ENCODE results near the gene FUCA2. TPM values are rescaled to one million over a fixed set of nuclear protein-coding genes. Genes with fewer than 3 reads are reported as not detected.
A peak's percentile ranks its signal among the peaks of the same experiment; 100 is the strongest.

FUCA2 gene
- total and polyA plus RNA-seq, 10 donors = 12.5 to 59.3 (median 34.6) TPM

DNA sequence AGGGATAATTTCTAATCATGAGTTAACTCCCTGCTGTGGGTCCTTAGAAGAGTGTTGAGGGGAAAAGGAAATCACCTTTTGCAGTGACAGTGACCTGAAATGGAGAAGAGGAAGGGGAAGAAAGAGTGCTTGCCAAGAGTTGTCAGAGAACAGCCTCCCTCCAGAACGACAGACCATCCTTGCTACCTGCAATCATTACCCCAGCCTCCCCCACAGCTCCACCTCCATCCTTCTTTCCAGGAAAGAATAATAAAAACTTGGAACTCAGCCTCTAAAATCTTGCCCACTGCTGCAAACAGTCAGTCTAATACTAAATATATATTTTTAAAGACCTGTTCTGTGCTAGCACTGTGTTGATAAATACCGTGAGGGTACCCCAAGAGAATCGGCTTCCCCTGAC, 28.7 kb upstream of the FUCA2 start:
- DNase-seq = no peak
- Histone ChIP-seq H3K4me3 (no peak overlapping the region), H3K4me1 (peaks cover 10 to 94% (median 41%) of the 10 kb centered on the region in 6 donors), H3K36me3 (no peaks in the 10 kb centered on the region), H3K9me3 (no peaks in the 10 kb centered on the region), H3K27ac (peak overlapping the region in 4 of 8 donors; percentile 41 to 88 (median 83)), H3K27me3 (replicated peaks in 1 of 7) (no peaks in the 10 kb centered on the region)
- TF ChIP-seq POLR2AphosphoS5 (IDR thresholded peaks at IDR 0.05) (no peak), POLR2A (IDR thresholded peaks at IDR 0.05) (no peak), CTCF (IDR thresholded peaks at IDR 0.05 in 8 of 11, conservative IDR thresholded peaks at IDR 0.05 in 3 of 11) (no peak)
- WGBS, 5 donors = 67 to 72% (median 69%) methylated on average over 3 of the region's 3 CpGs
- intact Hi-C loops (cut with DNase I; ENCODE audit: low total_unique reads) = no loop called here

- 75 to 84% (median 81%) methylated on average over 7 of the region's 7 CpGs for WGBS, 5 donors
- no peak for TF ChIP-seq POLR2A (IDR thresholded peaks at IDR 0.05)
- TF ChIP-seq CTCF (IDR thresholded peaks at IDR 0.05 in 8 of 11, conservative IDR thresholded peaks at IDR 0.05 in 3 of 11) = no peak
- no peak for TF ChIP-seq POLR2AphosphoS5 (IDR thresholded peaks at IDR 0.05)
- Histone ChIP-seq H3K4me1 (peaks cover 10 to 94% (median 45%) of the 10 kb centered on the region in 6 donors), H3K27me3 (replicated peaks in 1 of 7) (no peaks in the 10 kb centered on the region), H3K4me3 (peak overlapping the region in 1 of 8 donors; percentile 79), H3K9me3 (no peaks in the 10 kb centered on the region), H3K36me3 (no peaks in the 10 kb centered on the region), H3K27ac (peak overlapping the region in 5 of 8 donors; percentile 28 to 88 (median 83))
- intact Hi-C loops (cut with DNase I; ENCODE audit: low total_unique reads) = no loop called here
- DNase-seq = no peak
Observed at GRCh38 chr6:143539734-143540133, 28.2 kb upstream of the FUCA2 start.

DNA sequence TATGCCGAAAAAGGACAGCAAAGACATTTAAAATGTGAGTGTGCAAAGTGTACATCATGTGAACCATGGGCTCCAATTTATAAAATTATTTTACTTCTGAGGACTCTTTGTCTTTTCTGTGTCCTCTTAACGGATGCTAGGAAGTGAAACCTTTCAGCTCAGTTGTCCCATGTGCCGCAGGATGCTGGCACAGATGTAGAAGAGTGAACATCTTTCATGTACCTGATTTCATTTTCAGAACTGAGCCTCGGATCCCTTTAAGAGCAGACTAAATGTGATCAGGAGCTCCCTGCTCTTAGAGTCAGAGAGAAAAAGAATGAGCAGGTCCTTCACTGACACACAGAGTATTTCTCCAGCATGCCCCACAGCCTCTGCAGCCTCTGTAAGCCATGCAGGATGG, 27.6 kb upstream of the FUCA2 start:
- Histone ChIP-seq H3K36me3 (no peaks in the 10 kb centered on the region), H3K9me3 (no peaks in the 10 kb centered on the region), H3K4me1 (peaks cover 10 to 87% (median 44%) of the 10 kb centered on the region in 6 donors), H3K27me3 (replicated peaks in 1 of 7) (no peaks in the 10 kb centered on the region), H3K4me3 (peak overlapping the region in 1 of 8 donors; percentile 79), H3K27ac (peak overlapping the region in 6 of 8 donors; percentile 28 to 88 (median 80))
- TF ChIP-seq CTCF (IDR thresholded peaks at IDR 0.05 in 8 of 11, conservative IDR thresholded peaks at IDR 0.05 in 3 of 11) = no peak
- no peak for TF ChIP-seq POLR2A (IDR thresholded peaks at IDR 0.05)
- no peak for TF ChIP-seq POLR2AphosphoS5 (IDR thresholded peaks at IDR 0.05)
- 71 to 83% (median 77%) methylated on average over 4 of the region's 4 CpGs for WGBS, 5 donors
- intact Hi-C loops (cut with DNase I; ENCODE audit: low total_unique reads) = no loop called here
- DNase-seq = no peak

DNA sequence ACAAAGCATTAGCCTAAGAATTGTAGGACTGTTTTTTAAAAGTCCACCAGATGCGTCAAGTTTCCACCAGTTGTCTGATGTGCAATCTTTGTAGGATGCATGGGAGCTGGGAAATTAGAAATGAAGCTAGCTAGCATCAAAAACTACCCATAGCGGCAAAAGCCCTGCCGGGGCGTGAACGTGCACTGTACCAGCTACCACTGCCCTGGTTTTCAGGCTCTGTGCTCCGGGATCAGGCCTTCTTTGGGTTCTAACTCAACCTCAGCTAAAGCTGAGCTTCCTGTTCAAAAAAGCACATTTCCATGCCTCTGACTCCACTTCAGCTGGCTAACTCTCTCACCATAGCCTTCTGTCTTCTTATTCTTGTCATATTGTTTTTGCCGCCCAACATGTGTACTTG, 26.9 kb upstream of the FUCA2 start:
- peak overlapping the region in 6 of 8 donors; percentile 32 to 88 (median 80) for H3K27ac ChIP-seq
- no peaks in the 10 kb centered on the region for H3K9me3 ChIP-seq
- 84 to 97% (median 91%) methylated on average over 7 of the region's 7 CpGs for WGBS, 5 donors
- DNase-seq = no peak
- intact Hi-C loops (cut with DNase I; ENCODE audit: low total_unique reads) = no loop called here
- TF ChIP-seq POLR2A (IDR thresholded peaks at IDR 0.05) (no peak), CTCF (IDR thresholded peaks at IDR 0.05 in 8 of 11, conservative IDR thresholded peaks at IDR 0.05 in 3 of 11) (no peak), POLR2AphosphoS5 (IDR thresholded peaks at IDR 0.05) (no peak)
- H3K36me3 ChIP-seq = no peaks in the 10 kb centered on the region
- no peaks in the 10 kb centered on the region for H3K27me3 ChIP-seq (replicated peaks in 1 of 7)
- peak overlapping the region in 4 of 8 donors; percentile 56 to 79 (median 58) for H3K4me3 ChIP-seq
- H3K4me1 ChIP-seq = peaks cover 9 to 80% (median 39%) of the 10 kb centered on the region in 6 donors
